Endothelial cell of umbilical vein (primary cell): Measurements from ENCODE around the gene EHD3. TPM values are rescaled to one million over a fixed set of nuclear protein-coding genes. Genes with fewer than 3 reads are reported as not detected.

Experiments
- BruUV-seq: library from RNA; stranded (reverse); fragments of 400-500 nt; replicated peaks from 2 replicates; lab custom pipeline; 2021; lab: Mats Ljungman, UMichigan
- CTCF ChIA-PET: fragments of 300-600, 350-600 bp; sonication (Branson Sonifier 250); formaldehyde crosslinking; loops from one replicate; lab custom pipeline; 2021; ENCODE audit warnings: antibody characterized with exemption, inconsistent platforms; lab: Charles Lee
- POLR2A ChIA-PET: fragments of 300-600, 350-600 bp; sonication (Branson Sonifier 250); formaldehyde crosslinking; loops from one replicate; lab custom pipeline; 2021; ENCODE audit warnings: antibody characterized with exemption, inconsistent platforms; lab: Charles Lee
- DNase-seq: peaks from one replicate; pipeline ENCODE4 v3.0.0-alpha.2; 2011; ENCODE audit warnings: low read depth, low spot score
- FAIRE-seq: peaks from 2 replicates; lab custom pipeline; 2011; peaks lifted over from hg19 to GRCh38; lab: Jason Lieb, UNC
- H2AFZ ChIP-seq: 2 replicates; pipeline ENCODE4 v1.6.0; 2012; ENCODE audit warnings: low read depth, low read length, control low read depth, inconsistent platforms
- H3K27ac ChIP-seq: 2 replicates; pipeline ENCODE4 v1.5.1; 2011; ENCODE audit warnings: low read depth, mild to moderate bottlenecking, control low read depth, low read length, moderate library complexity; ENCODE audit not compliant: insufficient read depth
- H3K27me3 ChIP-seq, 2 experiments: 2 replicates each; pipeline versions ENCODE4 v1.6.0 to v1.6.1; 2011; ENCODE audit warnings: low read length in 2 of 2, mixed read lengths in 1 of 2; ENCODE audit not compliant: control insufficient read depth in 2 of 2, insufficient read depth in 2 of 2
- H3K36me3 ChIP-seq, 2 experiments: 2 replicates in 1 of 2; 3 replicates in 1 of 2; pipeline ENCODE4 v1.5.1; 2011; ENCODE audit warnings: low read length in 2 of 2, mild to moderate bottlenecking in 1 of 2, moderate library complexity in 1 of 2; ENCODE audit not compliant: control insufficient read depth in 2 of 2, insufficient read depth in 2 of 2; ENCODE audit errors: extremely low read depth in 1 of 2
- H3K4me1 ChIP-seq: 3 replicates; pipeline ENCODE4 v1.5.1; 2011; ENCODE audit warnings: mild to moderate bottlenecking, low read length; ENCODE audit not compliant: control insufficient read depth, insufficient read depth; ENCODE audit errors: extremely low read depth
- H3K4me2 ChIP-seq: 2 replicates; pipeline ENCODE4 v1.6.1; 2011; ENCODE audit warnings: low read length, control low read depth, mixed read lengths; ENCODE audit not compliant: insufficient read depth
- H3K4me3 ChIP-seq, 3 experiments: fragments of 200-600 bp in 1 of 3; sonication (generic), shearing (Covaris generic) in 1 of 3; replicated peaks in 1 of 3; 2 replicates each; pipeline ENCODE4 v1.5.1; 2011 to 2016; ENCODE audit warnings: control low read depth in 3 of 3, low read length in 3 of 3, mild to moderate bottlenecking in 2 of 3, inconsistent platforms in 1 of 3, low read depth in 1 of 3, moderate library complexity in 1 of 3; ENCODE audit not compliant: insufficient read depth in 1 of 3
- H3K79me2 ChIP-seq: 2 replicates; pipeline ENCODE4 v1.6.0; 2012; ENCODE audit warnings: low read length, inconsistent platforms; ENCODE audit not compliant: control insufficient read depth, insufficient read depth
- H3K9ac ChIP-seq: replicated peaks from 2 replicates; pipeline ENCODE3; 2011; ENCODE audit warnings: low read length, control low read depth; ENCODE audit not compliant: insufficient read depth; ENCODE audit errors: extremely low read depth
- H3K9me1 ChIP-seq: replicated peaks from 3 replicates; pipeline ENCODE4 v1.6.0; 2011; ENCODE audit warnings: mild to moderate bottlenecking, low read length; ENCODE audit not compliant: control insufficient read depth, insufficient read depth; ENCODE audit errors: extremely low read depth
- H3K9me3 ChIP-seq: replicated peaks from 2 replicates; pipeline ENCODE4 v1.5.1; 2012; ENCODE audit warnings: low read length, inconsistent platforms; ENCODE audit not compliant: control insufficient read depth, insufficient read depth
- H4K20me1 ChIP-seq: replicated peaks from 2 replicates; pipeline ENCODE3; 2011; ENCODE audit warnings: mild to moderate bottlenecking, low read length; ENCODE audit not compliant: control insufficient read depth, insufficient read depth; ENCODE audit errors: extremely low read depth
- CTCF ChIP-seq, 2 donors: IDR thresholded peaks; 1 replicate in 1 of 2; 2 replicates in 1 of 2; pipeline ENCODE4 v1.5.1; 2011; ENCODE audit warnings: low read length in 2 of 2, mild to moderate bottlenecking in 2 of 2, moderate library complexity in 2 of 2, control low read depth in 1 of 2, inconsistent platforms in 1 of 2, low read depth in 1 of 2; ENCODE audit not compliant: insufficient read depth in 1 of 2; ENCODE audit errors: extremely low read depth in 1 of 2
- EZH2 ChIP-seq: IDR thresholded peaks from 2 replicates; pipeline ENCODE4 v1.6.1; 2012; ENCODE audit warnings: borderline replicate concordance, low read depth, mild to moderate bottlenecking, moderate library complexity, low read length, inconsistent platforms; ENCODE audit not compliant: severe bottlenecking
- FOS ChIP-seq: IDR thresholded peaks from 2 replicates; pipeline ENCODE4 v1.6.1; 2011; ENCODE audit warnings: mild to moderate bottlenecking, low read length, moderate library complexity, borderline replicate concordance; ENCODE audit not compliant: insufficient read depth
- GATA2 ChIP-seq: IDR thresholded peaks from 2 replicates; pipeline ENCODE4 v1.7.0; 2011; ENCODE audit warnings: low read depth, mild to moderate bottlenecking, moderate library complexity, mixed read lengths, low read length; ENCODE audit not compliant: insufficient read length, insufficient read depth
- JUN ChIP-seq: IDR thresholded peaks from 2 replicates; pipeline ENCODE4 v1.6.1; 2011; ENCODE audit warnings: borderline replicate concordance, low read depth; ENCODE audit not compliant: insufficient read length, insufficient read depth
- MAX ChIP-seq: IDR thresholded peaks from 2 replicates; pipeline ENCODE4 v1.6.1; 2011; ENCODE audit not compliant: insufficient read depth, insufficient read length
- MYC ChIP-seq: IDR thresholded peaks from one replicate; pipeline ENCODE4 v1.6.1; 2011; ENCODE audit warnings: mild to moderate bottlenecking, low read depth, low read length
- POLR2A ChIP-seq: IDR thresholded peaks from 2 replicates; pipeline ENCODE4 v1.6.1; 2012; ENCODE audit warnings: low read depth, mild to moderate bottlenecking, control low read depth, low read length
- POLR2AphosphoS5 ChIP-seq: IDR thresholded peaks from 2 replicates; pipeline ENCODE4 v1.6.1; 2012; ENCODE audit warnings: low read depth, mild to moderate bottlenecking, control low read depth, low read length, moderate library complexity; ENCODE audit not compliant: insufficient read depth
- dilution Hi-C: fragments of 300-500 bp; cut with MboI; formaldehyde crosslinking; loops from one replicate; pipeline ENCODE4 v1.15.0; 2019; ENCODE audit warnings: low sequenced_read_pairs; ENCODE audit not compliant: extremely low pct_ligation_motif_present
- intact Hi-C: fragments of 100-400 bp; cut with micrococcal nuclease; formaldehyde crosslinking; loops from one replicate; pipeline ENCODE4 v1.10.0; 2022
- polyA plus RNA-seq, 4 experiments: library from polyadenylated mRNA; depleted of rRNA in 3 of 4; stranded (reverse) in 3 of 4; unstranded in 1 of 4; fragments of >200 nt; gene quantifications; 2 replicates each; pipeline versions ENCODE4 v1.2.1 to v1.2.3, GENCODE V29; 2011 to 2012; ENCODE audit warnings: missing spikeins in 1 of 4
- total RNA-seq: library from RNA; stranded (reverse); gene quantifications from 2 replicates; pipeline ENCODE4 v1.2.3, GENCODE V29; 2021

EHD3 gene
- total and polyA plus RNA-seq, 2 donors (not counting 3 experiments of a cell fraction or from before 2014, with no cell fraction given): 6.5 to 12.1 TPM

- Histone ChIP-seq H3K36me3 (no peaks in the 10 kb centered on the region), H3K27ac (no peak overlapping the region), H3K4me1 (no peaks in the 10 kb centered on the region), H3K9ac (no peak overlapping the region), H3K4me2 (no peak overlapping the region), H3K4me3 (no peak overlapping the region), H3K27me3 (no peaks in the 10 kb centered on the region), H3K79me2 (no peaks in the 10 kb centered on the region), H4K20me1 (no peaks in the 10 kb centered on the region), H3K9me1 (no peaks in the 10 kb centered on the region), H2AFZ (no peak overlapping the region), H3K9me3 (no peaks in the 10 kb centered on the region)
- TF ChIP-seq CTCF (IDR thresholded peaks at IDR 0.05; ENCODE audit: extremely low read depth in 1 of 2, insufficient read depth in 1 of 2, low read depth in 1 of 2, low read length in 2 of 2) (no peak), FOS (no peak), MAX (no peak), GATA2 (no peak), POLR2AphosphoS5 (no peak), POLR2A (no peak), EZH2 (no peak), MYC (no peak), JUN (no peak)
- intact Hi-C loops (no loop called here), dilution Hi-C loops (no loop called here)
- no peak for DNase-seq
- no TSS peak for BruUV-seq
- CTCF ChIA-PET: no interaction called here
- FAIRE-seq: no peak
- POLR2A ChIA-PET: no interaction called here
Measured at GRCh38 chr2:31208240-31208639, 25.7 kb upstream of the EHD3 start.
